ENCODE results near the gene CCDC159.

DNA sequence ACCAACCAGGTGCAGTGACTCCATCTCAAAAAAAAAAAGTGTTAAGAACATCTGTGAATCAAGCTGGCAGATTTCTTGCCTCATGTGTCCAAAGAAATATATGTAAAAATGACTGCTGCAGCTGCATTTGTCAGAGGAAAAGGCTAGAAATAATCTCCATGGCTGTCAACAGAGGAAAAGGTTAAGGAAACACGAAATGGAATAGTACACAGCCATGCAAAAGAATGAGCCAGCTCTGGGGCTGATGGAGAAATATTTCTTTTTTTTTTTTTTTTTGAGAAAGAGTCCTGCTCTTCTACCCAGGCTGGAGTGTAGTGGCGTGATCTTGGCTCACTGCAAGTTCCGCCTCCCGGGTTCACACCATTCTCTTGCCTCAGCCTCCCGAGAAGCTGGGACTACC is 13.5 kb upstream of the CCDC159 start:
- no peak for TF ChIP-seq POLR2AphosphoS5 (IDR thresholded peaks at IDR 0.05; ENCODE audit: low read depth)
- TF ChIP-seq, protein P1, sequence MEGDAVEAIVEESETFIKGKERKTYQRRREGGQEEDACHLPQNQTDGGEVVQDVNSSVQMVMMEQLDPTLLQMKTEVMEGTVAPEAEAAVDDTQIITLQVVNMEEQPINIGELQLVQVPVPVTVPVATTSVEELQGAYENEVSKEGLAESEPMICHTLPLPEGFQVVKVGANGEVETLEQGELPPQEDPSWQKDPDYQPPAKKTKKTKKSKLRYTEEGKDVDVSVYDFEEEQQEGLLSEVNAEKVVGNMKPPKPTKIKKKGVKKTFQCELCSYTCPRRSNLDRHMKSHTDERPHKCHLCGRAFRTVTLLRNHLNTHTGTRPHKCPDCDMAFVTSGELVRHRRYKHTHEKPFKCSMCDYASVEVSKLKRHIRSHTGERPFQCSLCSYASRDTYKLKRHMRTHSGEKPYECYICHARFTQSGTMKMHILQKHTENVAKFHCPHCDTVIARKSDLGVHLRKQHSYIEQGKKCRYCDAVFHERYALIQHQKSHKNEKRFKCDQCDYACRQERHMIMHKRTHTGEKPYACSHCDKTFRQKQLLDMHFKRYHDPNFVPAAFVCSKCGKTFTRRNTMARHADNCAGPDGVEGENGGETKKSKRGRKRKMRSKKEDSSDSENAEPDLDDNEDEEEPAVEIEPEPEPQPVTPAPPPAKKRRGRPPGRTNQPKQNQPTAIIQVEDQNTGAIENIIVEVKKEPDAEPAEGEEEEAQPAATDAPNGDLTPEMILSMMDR (conservative IDR thresholded peaks at IDR 0.05; ENCODE audit: low read depth in 2 of 2), result no peak
- no peak for TF ChIP-seq EZH2 (IDR thresholded peaks at IDR 0.05; ENCODE audit: low read depth, unreplicated experiment)
- TF ChIP-seq, protein P2, sequence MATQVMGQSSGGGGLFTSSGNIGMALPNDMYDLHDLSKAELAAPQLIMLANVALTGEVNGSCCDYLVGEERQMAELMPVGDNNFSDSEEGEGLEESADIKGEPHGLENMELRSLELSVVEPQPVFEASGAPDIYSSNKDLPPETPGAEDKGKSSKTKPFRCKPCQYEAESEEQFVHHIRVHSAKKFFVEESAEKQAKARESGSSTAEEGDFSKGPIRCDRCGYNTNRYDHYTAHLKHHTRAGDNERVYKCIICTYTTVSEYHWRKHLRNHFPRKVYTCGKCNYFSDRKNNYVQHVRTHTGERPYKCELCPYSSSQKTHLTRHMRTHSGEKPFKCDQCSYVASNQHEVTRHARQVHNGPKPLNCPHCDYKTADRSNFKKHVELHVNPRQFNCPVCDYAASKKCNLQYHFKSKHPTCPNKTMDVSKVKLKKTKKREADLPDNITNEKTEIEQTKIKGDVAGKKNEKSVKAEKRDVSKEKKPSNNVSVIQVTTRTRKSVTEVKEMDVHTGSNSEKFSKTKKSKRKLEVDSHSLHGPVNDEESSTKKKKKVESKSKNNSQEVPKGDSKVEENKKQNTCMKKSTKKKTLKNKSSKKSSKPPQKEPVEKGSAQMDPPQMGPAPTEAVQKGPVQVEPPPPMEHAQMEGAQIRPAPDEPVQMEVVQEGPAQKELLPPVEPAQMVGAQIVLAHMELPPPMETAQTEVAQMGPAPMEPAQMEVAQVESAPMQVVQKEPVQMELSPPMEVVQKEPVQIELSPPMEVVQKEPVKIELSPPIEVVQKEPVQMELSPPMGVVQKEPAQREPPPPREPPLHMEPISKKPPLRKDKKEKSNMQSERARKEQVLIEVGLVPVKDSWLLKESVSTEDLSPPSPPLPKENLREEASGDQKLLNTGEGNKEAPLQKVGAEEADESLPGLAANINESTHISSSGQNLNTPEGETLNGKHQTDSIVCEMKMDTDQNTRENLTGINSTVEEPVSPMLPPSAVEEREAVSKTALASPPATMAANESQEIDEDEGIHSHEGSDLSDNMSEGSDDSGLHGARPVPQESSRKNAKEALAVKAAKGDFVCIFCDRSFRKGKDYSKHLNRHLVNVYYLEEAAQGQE (IDR thresholded peaks at IDR 0.05; ENCODE audit: unreplicated experiment), result no peak
- no peak for TF ChIP-seq ZNF114 (CRISPR knock-in tag; IDR thresholded peaks at IDR 0.05)
- no peak for TF ChIP-seq EZH2phosphoT487 (IDR thresholded peaks at IDR 0.05; ENCODE audit: unreplicated experiment)
- TF ChIP-seq ZNF331 (CRISPR knock-in tag; IDR thresholded peaks at IDR 0.05; ENCODE audit: low read depth), result no peak
- no peak for TF ChIP-seq STAT1 (IDR thresholded peaks at IDR 0.05; ENCODE audit: unreplicated experiment)
- TF ChIP-seq JUNB (IDR thresholded peaks at IDR 0.05; ENCODE audit: unreplicated experiment), result no peak
